ENCODE measurements around the gene LRRC75A.
"Not testable (repeated sequence)": the region's sequence is repeated elsewhere in the genome, so short reads cannot be mapped to it uniquely, and the experiment has no call there.

Gene LRRC75A

GRCh38 chr17:16418685-16419068 lies 73.3 kb downstream of the LRRC75A start:
- TF ChIP-seq CTCF (IDR thresholded peaks at IDR 0.05; ENCODE audit: low read length, missing control alignments) = no peak
- no peak overlapping the region for H3K4me3 ChIP-seq (replicated peaks; ENCODE audit: low read depth, low read length)
- no peak for DNase-seq (ENCODE audit: low read depth)

GRCh38 chr17:16417896-16418684 lies 73.9 kb downstream of the LRRC75A start:
- DNase-seq (ENCODE audit: low read depth) = no peak
- TF ChIP-seq CTCF (IDR thresholded peaks at IDR 0.05; ENCODE audit: low read length, missing control alignments) = no peak
- H3K4me3 ChIP-seq (replicated peaks; ENCODE audit: low read depth, low read length) = no peak overlapping the region

- no peak for DNase-seq (ENCODE audit: low read depth)
- no peak overlapping the region for H3K4me3 ChIP-seq (replicated peaks; ENCODE audit: low read depth, low read length)
- TF ChIP-seq CTCF (IDR thresholded peaks at IDR 0.05; ENCODE audit: low read length, missing control alignments) = no peak
Measured at GRCh38 chr17:16417399-16417798, 74.6 kb downstream of the LRRC75A start.

DNA sequence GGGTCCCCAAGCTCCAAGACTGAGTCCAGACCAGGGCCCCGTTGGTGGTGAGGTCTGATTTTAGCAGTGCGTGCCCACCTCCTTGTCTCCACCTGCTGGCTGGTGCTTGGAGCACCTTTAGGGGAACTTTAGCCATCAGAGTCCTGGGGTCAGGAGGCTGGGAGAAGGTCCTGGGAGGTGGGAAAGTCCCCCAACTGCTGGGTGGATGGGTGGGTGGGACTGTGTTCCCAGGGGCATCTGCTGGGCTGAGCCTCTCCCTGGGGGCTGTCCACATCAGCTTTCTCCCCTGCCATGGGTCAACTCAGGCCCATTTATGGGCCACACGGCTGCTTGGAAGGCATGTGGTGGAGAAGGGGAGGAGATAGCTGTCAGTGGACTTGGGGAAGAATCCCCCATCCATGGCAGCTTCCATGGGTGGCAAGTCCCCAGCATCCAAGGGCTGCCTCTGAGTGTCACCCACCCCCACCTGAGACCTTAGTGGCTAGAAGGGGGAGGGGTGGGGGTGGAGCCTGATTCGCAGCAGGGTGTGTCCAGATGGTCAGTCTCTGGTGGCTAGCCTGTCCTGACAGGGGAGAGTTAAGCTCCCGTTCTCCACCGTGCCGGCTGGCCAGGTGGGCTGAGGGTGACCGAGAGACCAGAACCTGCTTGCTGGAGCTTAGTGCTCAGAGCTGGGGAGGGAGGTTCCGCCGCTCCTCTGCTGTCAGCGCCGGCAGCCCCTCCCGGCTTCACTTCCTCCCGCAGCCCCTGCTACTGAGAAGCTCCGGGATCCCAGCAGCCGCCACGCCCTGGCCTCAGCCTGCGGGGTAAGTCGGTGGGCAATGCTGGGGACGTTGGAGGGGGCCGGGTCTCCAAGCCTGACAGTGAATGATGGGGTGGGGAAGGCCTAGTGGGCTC lies 76.7 kb downstream of the LRRC75A start, which contains the start of gene TRPV2:
TRPV2 (plus strand) TSS at position 541 of the 894 bp plus-strand sequence. CDS start 2,098 bp downstream, outside the sequence.
- peak within 1 kb of the TSS; percentile 61 for H3K4me3 ChIP-seq (replicated peaks; ENCODE audit: low read depth, low read length)
- DNase-seq (ENCODE audit: low read depth) = no peak
- TF ChIP-seq CTCF (IDR thresholded peaks at IDR 0.05; ENCODE audit: low read length, missing control alignments) = peak; percentile 15

DNA sequence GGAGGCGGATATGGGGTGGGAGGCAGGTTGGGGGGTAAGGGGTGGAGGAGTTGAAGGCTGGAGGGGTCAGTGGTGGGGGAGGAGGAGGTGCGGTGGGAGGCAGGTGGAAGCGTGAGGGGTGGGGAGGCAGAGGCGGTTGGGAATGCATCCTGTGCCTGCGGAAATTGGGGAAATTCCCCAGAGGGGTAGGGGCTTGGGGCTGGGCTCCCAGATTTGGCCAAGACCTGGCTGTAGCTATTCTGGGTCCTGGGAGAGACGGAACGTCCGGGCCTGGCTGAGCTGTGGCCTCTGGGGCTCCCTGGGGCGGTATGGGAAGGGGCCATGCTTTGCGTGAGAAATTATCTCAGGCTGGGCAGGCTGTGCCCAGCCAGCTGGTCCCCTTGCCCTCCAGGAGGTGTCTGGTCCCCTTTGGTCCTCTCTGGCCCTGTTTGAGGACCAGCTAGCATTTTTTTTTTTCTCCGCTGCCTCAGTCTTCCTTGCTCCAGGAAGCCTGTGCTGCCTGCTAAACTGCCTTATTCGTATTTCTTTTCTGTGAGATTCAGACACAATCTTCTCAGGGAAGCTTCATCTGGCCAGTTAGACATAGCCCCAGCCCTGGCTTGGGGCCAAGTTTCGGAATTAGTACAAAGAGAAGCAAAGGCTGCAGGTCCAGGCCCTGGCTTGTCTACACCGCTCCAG lies 83.9 kb downstream of the LRRC75A start:
- peak; percentile 63 for DNase-seq (ENCODE audit: low read depth)
- H3K4me3 ChIP-seq (replicated peaks; ENCODE audit: low read depth, low read length) = no peak overlapping the region
- TF ChIP-seq CTCF (IDR thresholded peaks at IDR 0.05; ENCODE audit: low read length, missing control alignments) = no peak

- H3K4me3 ChIP-seq (replicated peaks; ENCODE audit: low read depth, low read length) = peak overlapping the region; percentile 57
- no peak for TF ChIP-seq CTCF (IDR thresholded peaks at IDR 0.05; ENCODE audit: low read length, missing control alignments)
- no peak for DNase-seq (ENCODE audit: low read depth)
Measured at GRCh38 chr17:16406742-16407674, 85.0 kb downstream of the LRRC75A start.

DNA sequence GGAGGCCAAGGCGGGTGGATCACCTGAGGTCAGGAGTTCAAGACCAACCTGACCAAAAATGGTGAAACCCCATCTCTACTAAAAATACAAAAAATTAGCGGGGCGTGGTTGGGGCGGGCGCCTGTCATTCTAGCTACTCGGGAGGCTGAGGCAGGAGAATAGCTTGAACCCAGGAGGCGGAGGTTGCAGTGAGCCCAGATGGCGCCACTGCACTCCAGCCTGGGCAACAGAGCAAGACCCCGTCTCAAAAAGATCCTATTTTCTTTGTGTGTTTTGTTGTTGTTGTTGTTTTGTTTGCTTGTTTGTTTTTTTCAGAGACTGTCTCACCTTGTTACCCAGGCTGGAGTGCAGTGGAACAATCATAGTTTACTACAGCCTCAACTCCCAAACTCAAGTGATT lies 88.1 kb downstream of the LRRC75A start:
- H3K4me3 ChIP-seq (replicated peaks; ENCODE audit: low read depth, low read length); DNase-seq (ENCODE audit: low read depth): not testable (repeated sequence)
